Esophagus squamous epithelium (tissue), 4 donors: ENCODE data around the gene NHLRC2.

ENCODE experiments used
- CTCF ChIP-seq, 6 experiments: fragments of 450-650 bp in 4 of 6; fragments of 200-600 bp in 2 of 6; sonication (generic) in 2 of 6; IDR thresholded peaks; one replicate each; pipeline ENCODE4 v1.5.1; 2016 to 2019; ENCODE audit warnings: antibody characterized with exemption in 6 of 6, mild to moderate bottlenecking in 4 of 6, moderate library complexity in 4 of 6
- POLR2A ChIP-seq, 4 donors: fragments of 450-650 bp; IDR thresholded peaks; one replicate each; pipeline ENCODE4 v1.6.1; 2017; ENCODE audit warnings: antibody characterized with exemption in 4 of 4, mild to moderate bottlenecking in 4 of 4, moderate library complexity in 3 of 4

GRCh38 chr10:113905756-113906155, 51.3 kb downstream of the NHLRC2 start:
- TF ChIP-seq CTCF (IDR thresholded peaks at IDR 0.05), result no peak
- no peak for TF ChIP-seq POLR2A (IDR thresholded peaks at IDR 0.05)
